Measurements from ENCODE around the gene ANAPC16.

The ANAPC16 gene

DNA sequence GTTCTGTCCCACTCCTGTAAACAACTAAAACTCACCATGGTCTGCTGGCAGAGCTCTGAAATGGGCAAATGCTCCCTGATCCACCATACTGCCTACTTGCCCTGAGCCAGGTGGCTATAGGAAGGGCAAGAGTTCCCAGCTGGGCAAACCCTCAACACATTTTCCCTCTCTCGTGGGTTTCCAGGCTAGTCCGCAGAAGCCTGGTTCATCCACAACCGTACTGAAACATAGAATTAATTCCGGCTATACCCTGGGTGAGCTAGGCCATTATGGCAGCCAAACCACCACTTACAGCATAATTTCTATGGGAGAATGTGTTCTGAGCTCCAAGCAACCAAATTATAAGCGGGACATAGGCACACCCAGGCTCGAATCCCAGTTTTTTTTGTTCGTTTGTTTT, 37.8 kb downstream of the ANAPC16 start:
- no peaks in the 10 kb centered on the region for H3K9me3 ChIP-seq (replicated peaks in 1 of 11)
- peak overlapping the region; percentile 0 to 95 (median 87); a peak in 19 of 22 replicates for H3K4me2 ChIP-seq
- no peak overlapping the region for H3K27ac ChIP-seq
- H3K4me3 ChIP-seq = no peak overlapping the region
- no peaks in the 10 kb centered on the region for H3K27me3 ChIP-seq
- H3K36me3 ChIP-seq = no peaks in the 10 kb centered on the region
- peaks cover 74 to 99% (median 94%) of the 10 kb centered on the region in 10 experiments for H3K4me1 ChIP-seq
- TF ChIP-seq Cebpa-rat (IDR thresholded peaks at IDR 0.05) = no peak
- H4K20me1 ChIP-seq = no peaks in the 10 kb centered on the region
- no peak overlapping the region for H3K9ac ChIP-seq

DNA sequence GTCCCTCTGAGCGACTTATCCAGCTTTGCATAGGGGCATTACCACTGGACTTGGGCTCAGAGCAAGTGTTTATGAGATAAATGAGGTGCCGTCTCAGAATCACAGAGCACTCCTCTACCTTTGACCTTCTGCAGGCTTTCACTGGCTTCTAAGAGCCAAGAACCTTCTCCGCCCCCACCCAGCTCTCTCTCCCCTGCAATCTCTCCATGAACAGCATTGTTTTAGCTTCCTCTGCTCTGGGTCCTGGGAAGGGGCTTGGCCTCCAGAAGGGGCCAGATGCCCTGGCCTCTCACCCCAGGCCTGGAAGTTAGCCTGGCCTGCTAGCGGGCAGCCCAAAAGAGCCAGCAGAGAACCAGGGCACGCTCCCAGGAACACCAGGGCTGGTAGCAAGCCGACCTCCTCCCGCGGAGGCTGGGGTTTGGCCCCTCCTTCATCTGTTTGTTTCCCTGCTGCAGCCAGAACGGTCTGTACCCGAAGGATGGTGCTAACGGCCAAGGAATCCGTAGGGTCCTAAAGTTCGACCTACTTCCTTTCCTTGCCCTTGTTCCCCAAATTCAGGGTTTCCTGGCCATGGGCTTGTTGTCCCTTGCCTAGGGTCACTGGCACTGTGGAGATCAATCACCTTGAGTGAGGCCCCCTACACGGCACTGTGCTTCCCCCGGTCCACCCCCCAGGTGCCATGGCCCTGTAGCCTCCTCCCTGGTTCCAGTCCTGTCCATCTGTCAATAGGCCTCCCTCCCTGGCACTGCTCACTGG, 39.2 kb downstream of the ANAPC16 start:
- Histone ChIP-seq H3K4me2 (peak overlapping the region; percentile 73 to 95 (median 87)), H4K20me1 (no peaks in the 10 kb centered on the region), H3K4me3 (peak overlapping the region in 9 of 10 experiments; percentile 25 to 48 (median 39); a peak in 14 of 20 replicates), H3K36me3 (no peaks in the 10 kb centered on the region), H3K27me3 (no peaks in the 10 kb centered on the region), H3K4me1 (peaks cover 80 to 99% (median 94%) of the 10 kb centered on the region in 10 experiments), H3K9me3 (replicated peaks in 1 of 11) (no peaks in the 10 kb centered on the region), H3K27ac (peak overlapping the region in 10 of 11 experiments; percentile 41 to 83 (median 73); a peak in 20 of 22 replicates), H3K9ac (peak overlapping the region; percentile 26 to 76 (median 71); a peak in 20 of 22 replicates)
- no peak for TF ChIP-seq Cebpa-rat (IDR thresholded peaks at IDR 0.05)

DNA sequence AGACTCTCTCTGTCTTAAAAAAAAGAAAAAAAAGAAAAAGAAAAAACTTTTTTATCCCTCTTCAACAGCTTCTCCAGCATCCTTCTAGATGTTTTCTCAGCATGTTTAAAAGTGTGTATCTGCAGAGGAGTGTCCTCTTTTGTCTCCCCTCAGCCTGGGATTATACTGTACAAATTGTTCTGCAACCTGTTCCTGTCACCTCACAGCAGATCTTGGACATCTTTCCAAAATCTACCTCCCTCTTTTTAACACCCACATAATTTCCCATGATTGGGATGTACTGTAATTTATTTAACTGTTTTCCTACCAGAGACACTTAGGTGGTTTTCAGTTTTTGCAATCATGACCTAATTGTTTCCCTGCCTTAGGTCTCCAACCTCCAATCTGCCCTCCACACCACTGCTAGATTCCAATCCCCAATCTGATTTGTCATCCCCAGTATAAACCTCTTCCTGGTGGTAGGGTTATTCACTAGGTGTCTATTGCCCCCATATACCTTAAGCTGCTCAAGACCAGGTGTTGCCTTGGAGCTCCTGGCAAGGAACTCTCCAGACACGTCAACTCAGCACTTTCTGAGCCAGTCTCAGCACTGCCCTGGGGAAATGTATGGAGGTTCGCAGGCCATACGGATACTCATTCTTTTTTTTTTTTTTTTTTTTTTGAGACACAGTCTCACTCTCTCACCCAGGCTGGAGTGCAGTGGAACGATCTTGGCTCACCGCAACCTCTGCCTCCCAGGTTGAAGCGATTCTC, 40.3 kb downstream of the ANAPC16 start:
- Histone ChIP-seq H3K27me3 (no peaks in the 10 kb centered on the region), H3K4me3 (no peak overlapping the region), H3K4me1 (peaks cover 82 to 99% (median 93%) of the 10 kb centered on the region in 10 experiments), H4K20me1 (no peaks in the 10 kb centered on the region), H3K9ac (peak overlapping the region in 1 of 11 experiments; percentile 19; a peak in 3 of 22 replicates), H3K27ac (peak overlapping the region in 7 of 11 experiments; percentile 44 to 83 (median 76); a peak in 8 of 22 replicates), H3K4me2 (peak overlapping the region; percentile 73 to 95 (median 87)), H3K36me3 (no peaks in the 10 kb centered on the region), H3K9me3 (replicated peaks in 1 of 11) (no peaks in the 10 kb centered on the region)
- TF ChIP-seq Cebpa-rat (IDR thresholded peaks at IDR 0.05) = no peak

DNA sequence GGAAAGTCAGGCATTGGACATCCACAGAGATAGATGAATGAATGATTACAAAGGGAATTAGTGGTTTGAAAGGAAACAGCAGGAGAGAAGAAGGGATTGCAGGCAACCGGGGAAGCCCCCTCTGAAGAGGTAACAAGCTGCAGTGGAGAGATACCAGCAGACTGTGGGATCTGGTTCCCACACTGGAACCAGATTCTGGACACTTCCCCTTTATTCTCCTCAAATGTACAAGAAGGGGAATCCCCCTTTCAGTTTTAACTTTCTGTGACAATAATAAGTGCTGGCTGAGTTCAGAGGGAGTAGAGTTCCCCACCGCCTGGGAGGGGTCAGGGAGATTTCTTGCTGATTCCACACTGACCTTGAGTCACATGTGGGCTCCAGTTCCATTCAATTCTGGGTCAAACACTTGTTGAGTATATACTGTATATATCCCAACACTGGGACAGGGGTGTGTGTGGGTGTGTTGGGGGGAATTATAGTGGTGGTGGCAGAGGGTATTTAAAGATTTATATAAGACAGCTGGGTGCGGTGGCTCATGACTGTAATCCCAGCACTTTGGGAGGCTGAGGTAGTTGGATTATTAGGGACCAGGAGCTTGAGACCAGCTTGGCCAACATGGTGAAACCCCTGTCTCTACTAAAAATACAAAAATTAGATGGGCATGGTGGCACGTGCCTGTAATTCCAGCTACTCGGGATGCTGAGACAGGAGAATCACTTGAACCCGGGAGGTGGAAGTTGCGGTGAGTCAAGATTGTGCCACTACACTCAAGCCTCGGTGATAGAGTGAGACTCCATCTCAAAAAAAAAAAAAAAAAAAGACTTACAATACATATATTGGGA, 41.5 kb downstream of the ANAPC16 start:
- Histone ChIP-seq H3K27me3 (no peaks in the 10 kb centered on the region), H3K4me3 (no peak overlapping the region), H3K36me3 (no peaks in the 10 kb centered on the region), H3K9ac (peak overlapping the region in 4 of 11 experiments; percentile 19 to 21 (median 20); a peak in 6 of 22 replicates), H3K9me3 (replicated peaks in 1 of 11) (no peaks in the 10 kb centered on the region), H3K4me2 (peak overlapping the region; percentile 57 to 95 (median 87)), H3K27ac (peak overlapping the region in 9 of 11 experiments; percentile 22 to 80 (median 51); a peak in 17 of 22 replicates), H3K4me1 (peaks cover 92 to 99% (median 96%) of the 10 kb centered on the region in 10 experiments), H4K20me1 (no peaks in the 10 kb centered on the region)
- TF ChIP-seq Cebpa-rat (IDR thresholded peaks at IDR 0.05) = no peak

DNA sequence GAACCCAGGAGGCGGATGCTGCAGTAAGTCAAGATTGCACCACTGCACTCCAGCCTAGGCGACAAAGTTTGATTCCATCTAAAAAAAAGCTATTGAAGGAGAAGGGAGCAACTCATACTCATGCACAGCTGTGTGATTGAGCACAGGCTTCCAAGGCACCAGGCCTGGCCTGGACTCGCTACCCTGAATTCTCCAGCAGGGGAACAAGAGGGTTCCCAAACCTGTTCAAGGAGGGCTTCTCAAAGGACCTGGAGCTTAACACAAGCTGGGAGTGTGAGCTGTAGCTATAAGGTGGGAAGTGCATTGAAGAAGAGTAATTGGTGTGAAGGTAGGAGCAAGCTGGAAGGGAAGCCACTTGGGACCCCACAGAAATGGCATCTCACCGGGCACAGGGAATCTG, 42.8 kb downstream of the ANAPC16 start:
- no peaks in the 10 kb centered on the region for H3K27me3 ChIP-seq
- peak overlapping the region in 7 of 11 experiments; percentile 30 to 95 (median 86); a peak in 6 of 22 replicates for H3K27ac ChIP-seq
- H3K4me3 ChIP-seq = no peak overlapping the region
- peak overlapping the region in 4 of 11 experiments; percentile 3 to 80 (median 44); a peak in 2 of 22 replicates for H3K9ac ChIP-seq
- TF ChIP-seq Cebpa-rat (IDR thresholded peaks at IDR 0.05) = no peak
- H3K4me1 ChIP-seq = peaks cover 93 to 100% (median 98%) of the 10 kb centered on the region in 10 experiments
- no peaks in the 10 kb centered on the region for H4K20me1 ChIP-seq
- H3K4me2 ChIP-seq = peak overlapping the region; percentile 73 to 97 (median 92)
- H3K9me3 ChIP-seq (replicated peaks in 1 of 11) = no peaks in the 10 kb centered on the region
- no peaks in the 10 kb centered on the region for H3K36me3 ChIP-seq

DNA sequence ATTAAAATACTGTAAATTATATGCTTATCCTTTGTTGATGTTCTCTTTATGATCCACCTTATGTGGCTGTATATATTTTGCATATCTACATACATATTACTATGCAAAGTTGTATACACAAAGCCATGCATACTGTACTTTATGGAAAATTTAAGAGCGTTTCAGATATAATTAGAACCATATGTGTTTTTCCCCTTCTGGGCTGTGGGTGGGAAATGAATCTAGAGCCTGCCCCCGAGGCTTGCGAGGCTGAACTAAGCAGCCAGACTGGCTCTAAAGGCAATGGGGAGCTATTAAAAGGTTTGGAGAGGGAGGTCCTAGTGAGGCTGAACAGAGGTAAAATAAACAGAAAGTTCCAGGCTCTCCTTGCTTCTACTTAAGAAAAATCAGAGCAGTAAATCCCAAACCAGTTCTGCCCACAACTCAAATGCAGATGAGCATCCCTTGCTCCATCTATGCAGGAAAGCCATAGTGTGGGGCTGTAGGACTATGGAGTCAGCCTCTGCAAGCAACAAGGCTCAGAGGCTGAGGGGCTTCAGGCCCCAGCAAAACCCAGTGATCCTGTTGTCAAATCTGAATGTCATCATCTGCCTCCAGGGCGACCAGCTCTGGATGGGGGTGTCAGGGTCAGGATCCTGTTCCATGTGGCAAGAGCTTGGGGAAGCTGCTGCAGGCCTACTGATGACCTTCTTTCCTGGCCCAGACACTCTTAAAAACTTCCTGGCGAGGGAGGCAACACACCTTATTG, 43.9 kb downstream of the ANAPC16 start:
- H3K36me3 ChIP-seq = no peaks in the 10 kb centered on the region
- H3K4me2 ChIP-seq = peak overlapping the region; percentile 73 to 97 (median 92)
- peak overlapping the region; percentile 77 to 95 (median 85) for H3K27ac ChIP-seq
- no peaks in the 10 kb centered on the region for H3K9me3 ChIP-seq (replicated peaks in 1 of 11)
- peak overlapping the region; percentile 16 to 85 (median 79); a peak in 21 of 22 replicates for H3K9ac ChIP-seq
- H4K20me1 ChIP-seq = no peaks in the 10 kb centered on the region
- peaks cover 93 to 100% (median 98%) of the 10 kb centered on the region in 10 experiments for H3K4me1 ChIP-seq
- H3K27me3 ChIP-seq = no peaks in the 10 kb centered on the region
- peak overlapping the region in 5 of 10 experiments; percentile 61 to 73 (median 61); a peak in 4 of 20 replicates for H3K4me3 ChIP-seq
- TF ChIP-seq Cebpa-rat (IDR thresholded peaks at IDR 0.05) = no peak

DNA sequence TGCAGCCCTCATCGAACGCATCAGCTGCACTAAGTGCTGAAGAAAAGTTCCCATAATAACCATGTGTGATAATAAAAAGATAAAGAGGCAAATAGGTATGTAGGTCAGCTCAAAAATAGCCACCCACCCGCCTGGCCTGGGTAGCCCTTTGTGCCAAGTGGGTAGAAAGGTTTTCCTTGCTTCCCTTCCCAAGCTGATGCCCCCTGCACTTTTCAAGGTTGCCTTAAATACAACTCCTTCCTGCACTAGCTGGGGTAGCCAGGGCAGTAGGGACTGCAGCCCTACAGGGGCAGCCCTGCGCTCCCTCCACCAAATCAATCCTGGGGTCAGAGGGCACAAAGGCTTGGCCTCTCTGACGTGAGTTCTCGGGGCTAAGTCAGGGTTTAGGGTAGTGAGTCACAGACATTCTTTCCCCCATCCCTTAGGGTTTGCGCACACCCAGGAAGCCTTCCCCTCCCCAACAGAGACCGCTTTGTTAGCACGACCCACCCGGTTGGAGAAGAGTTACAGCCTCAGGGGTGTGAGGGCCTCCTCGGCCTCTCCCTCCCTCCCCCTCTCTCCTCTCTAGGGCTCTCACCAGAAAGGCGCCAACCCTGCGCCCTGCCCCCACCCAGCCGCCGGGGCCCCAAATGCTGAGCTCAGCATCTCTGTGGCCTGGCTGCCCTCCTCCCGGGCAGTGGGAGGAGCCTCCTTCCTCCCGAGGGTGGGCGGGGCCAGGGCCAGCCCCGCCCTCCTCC, 44.6 kb downstream of the ANAPC16 start:
- no peaks in the 10 kb centered on the region for H4K20me1 ChIP-seq
- no peaks in the 10 kb centered on the region for H3K36me3 ChIP-seq
- H3K27me3 ChIP-seq = no peaks in the 10 kb centered on the region
- H3K4me2 ChIP-seq = peak overlapping the region; percentile 73 to 97 (median 92)
- TF ChIP-seq Cebpa-rat (IDR thresholded peaks at IDR 0.05) = no peak
- H3K4me3 ChIP-seq = peak overlapping the region; percentile 50 to 73 (median 61); a peak in 19 of 20 replicates
- peak overlapping the region; percentile 77 to 95 (median 85) for H3K27ac ChIP-seq
- no peaks in the 10 kb centered on the region for H3K9me3 ChIP-seq (replicated peaks in 1 of 11)
- peaks cover 89 to 100% (median 98%) of the 10 kb centered on the region in 10 experiments for H3K4me1 ChIP-seq
- H3K9ac ChIP-seq = peak overlapping the region; percentile 72 to 85 (median 79); a peak in 21 of 22 replicates
